Mesenteric fat pad (tissue), 1 donor: ENCODE measurements around the gene ABHD17B. TPM values are rescaled to one million over a fixed set of nuclear protein-coding genes. Genes with fewer than 3 reads are reported as not detected.

ENCODE experiments used
- DNase-seq: peaks from one replicate; pipeline ENCODE4 v3.0.0-alpha.2; 2020; ENCODE audit warnings: low spot score
- total RNA-seq: library from RNA; stranded (reverse); fragmentation: NEBNext Ultra II Directional; extraction: Animal tissue kit (Norgen Biotek cat#: 25700); gene quantifications from one replicate; pipeline ENCODE4 v1.2.1, GENCODE V29; 2021
- donor health status: DM: yes; HTN: yes; CAD: no.

The ABHD17B gene
- total RNA-seq, 1 donor from 2014 or later: 14.3 TPM

GRCh38 chr9:71879644-71880174 is 31.3 kb downstream of the ABHD17B start:
- DNase-seq: no peak

GRCh38 chr9:71878327-71879274 is 32.4 kb downstream of the ABHD17B start:
- DNase-seq: no peak

- DNase-seq: no peak
These were observed 34.2 kb downstream of the ABHD17B start for GRCh38 chr9:71876829-71877228.

- no peak for DNase-seq
These were observed 34.9 kb downstream of the ABHD17B start for GRCh38 chr9:71876106-71876505.

GRCh38 chr9:71875345-71875744 is 35.6 kb downstream of the ABHD17B start:
- DNase-seq: no peak

- DNase-seq: no peak
These were observed 47.4 kb downstream of the ABHD17B start for GRCh38 chr9:71863631-71864030.

GRCh38 chr9:71861618-71862017 is 49.4 kb downstream of the ABHD17B start:
- DNase-seq: no peak

- DNase-seq: no peak
These were observed 51.1 kb downstream of the ABHD17B start for GRCh38 chr9:71859939-71860338.

- DNase-seq: no peak
These were observed 52.2 kb downstream of the ABHD17B start for GRCh38 chr9:71858812-71859211.

- no peak for DNase-seq
These were observed 52.7 kb downstream of the ABHD17B start for GRCh38 chr9:71858102-71858798.

GRCh38 chr9:71857159-71857558 is 53.8 kb downstream of the ABHD17B start:
- no peak for DNase-seq

GRCh38 chr9:71854811-71855210 is 56.2 kb downstream of the ABHD17B start:
- no peak for DNase-seq

- DNase-seq: no peak
These were observed 57.9 kb downstream of the ABHD17B start for GRCh38 chr9:71853084-71853483.

GRCh38 chr9:71850996-71851395 is 60.0 kb downstream of the ABHD17B start:
- DNase-seq: no peak

GRCh38 chr9:71847892-71848291 is 63.1 kb downstream of the ABHD17B start:
- no peak for DNase-seq

GRCh38 chr9:71844808-71845207 is 66.2 kb downstream of the ABHD17B start:
- DNase-seq: no peak

- no peak for DNase-seq
These were observed 71.3 kb downstream of the ABHD17B start for GRCh38 chr9:71839668-71840067.

GRCh38 chr9:71835596-71835995 is 75.4 kb downstream of the ABHD17B start:
- DNase-seq: no peak

GRCh38 chr9:71830929-71831328 is 80.1 kb downstream of the ABHD17B start:
- no peak for DNase-seq

- DNase-seq: no peak
These were observed 80.8 kb downstream of the ABHD17B start for GRCh38 chr9:71830153-71830552.

GRCh38 chr9:71826279-71826678 is 84.7 kb downstream of the ABHD17B start:
- DNase-seq: no peak

- no peak for DNase-seq
These were observed 86.7 kb downstream of the ABHD17B start for GRCh38 chr9:71824257-71824656.
